Subcutaneous preadipocyte (primary cell): ENCODE data around the gene AHSA1. TPM values are rescaled to one million over a fixed set of nuclear protein-coding genes. Genes with fewer than 3 reads are reported as not detected.

ENCODE experiments used
- small RNA-seq: library from RNA; depleted of rRNA; stranded (forward); fragments of <200 nt; gene quantifications from one replicate; pipeline ENCODE3, GENCODE V24; 2012
- total RNA-seq: library from RNA; depleted of rRNA; stranded (reverse); fragments of >200 nt; gene quantifications from 2 replicates; pipeline ENCODE4 v1.2.3, GENCODE V29; 2012

The AHSA1 gene
- total RNA-seq, result 80.3 and 81.9 TPM in 2 replicates

DNA sequence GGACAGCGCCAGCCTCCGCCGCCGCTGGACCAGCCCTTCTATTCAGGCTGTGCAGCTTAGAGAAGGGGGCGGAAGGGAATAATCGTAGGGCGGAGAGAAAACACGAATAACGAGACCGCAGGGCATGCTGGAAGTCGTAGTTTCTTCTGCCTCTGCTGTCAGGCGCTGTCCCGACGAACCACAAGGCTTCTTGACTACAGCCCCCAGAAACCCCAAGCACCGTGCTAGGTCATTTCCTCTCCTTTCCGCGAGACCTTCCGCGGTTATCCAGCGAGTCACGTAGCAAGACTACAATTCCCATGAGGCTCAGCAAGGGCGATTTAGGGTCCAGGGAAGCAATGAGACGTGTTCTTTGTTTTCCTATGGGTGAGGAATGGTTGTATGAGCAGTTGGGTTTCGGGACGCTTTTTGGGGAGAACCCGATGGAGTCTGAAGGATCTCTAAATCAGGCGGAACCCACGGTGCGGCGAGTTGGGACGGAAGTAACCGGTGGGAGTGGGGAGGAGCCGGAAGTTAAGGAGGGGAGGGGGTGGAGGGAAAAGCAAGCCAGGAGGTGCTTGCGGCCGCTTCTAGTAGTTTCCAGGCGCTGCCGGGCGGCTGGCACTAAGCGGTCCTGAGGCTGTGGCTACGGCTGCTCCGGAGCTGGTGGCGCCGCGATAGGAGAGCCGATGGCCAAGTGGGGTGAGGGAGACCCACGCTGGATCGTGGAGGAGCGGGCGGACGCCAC, at the start of gene AHSA1, which contains the start of gene VIPAS39:
AHSA1 (plus strand) TSS at position 572 of the 727 bp plus-strand sequence; CDS start at position 669, 97 bp downstream.
VIPAS39 (minus strand) TSS at position 80 of the 727 bp plus-strand sequence. CDS start 3,499 bp downstream, outside the sequence.

DNA sequence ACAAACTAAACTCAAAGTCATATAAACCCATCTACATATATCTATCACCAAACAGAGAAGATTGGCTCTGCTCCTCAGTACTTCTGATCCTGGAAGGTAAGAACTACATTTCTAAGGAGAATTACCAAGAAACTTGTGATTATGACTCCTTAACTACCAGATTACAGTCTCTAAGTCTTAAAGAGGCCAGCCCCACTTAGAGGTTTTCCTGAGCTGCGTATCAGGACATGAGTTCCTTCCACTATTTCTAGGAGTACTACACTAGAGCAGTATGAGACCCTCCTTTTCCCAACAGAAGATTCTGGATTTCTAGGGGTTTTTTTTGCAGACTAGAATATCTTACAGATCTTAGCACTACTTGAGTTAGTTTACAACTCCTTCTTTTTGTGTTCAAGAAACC, 34.5 kb upstream of the AHSA1 start, which contains the start of gene NOXRED1:
NOXRED1 (minus strand) TSS at position 101 of the 400 bp plus-strand sequence. CDS start 634 bp downstream, outside the sequence.

DNA sequence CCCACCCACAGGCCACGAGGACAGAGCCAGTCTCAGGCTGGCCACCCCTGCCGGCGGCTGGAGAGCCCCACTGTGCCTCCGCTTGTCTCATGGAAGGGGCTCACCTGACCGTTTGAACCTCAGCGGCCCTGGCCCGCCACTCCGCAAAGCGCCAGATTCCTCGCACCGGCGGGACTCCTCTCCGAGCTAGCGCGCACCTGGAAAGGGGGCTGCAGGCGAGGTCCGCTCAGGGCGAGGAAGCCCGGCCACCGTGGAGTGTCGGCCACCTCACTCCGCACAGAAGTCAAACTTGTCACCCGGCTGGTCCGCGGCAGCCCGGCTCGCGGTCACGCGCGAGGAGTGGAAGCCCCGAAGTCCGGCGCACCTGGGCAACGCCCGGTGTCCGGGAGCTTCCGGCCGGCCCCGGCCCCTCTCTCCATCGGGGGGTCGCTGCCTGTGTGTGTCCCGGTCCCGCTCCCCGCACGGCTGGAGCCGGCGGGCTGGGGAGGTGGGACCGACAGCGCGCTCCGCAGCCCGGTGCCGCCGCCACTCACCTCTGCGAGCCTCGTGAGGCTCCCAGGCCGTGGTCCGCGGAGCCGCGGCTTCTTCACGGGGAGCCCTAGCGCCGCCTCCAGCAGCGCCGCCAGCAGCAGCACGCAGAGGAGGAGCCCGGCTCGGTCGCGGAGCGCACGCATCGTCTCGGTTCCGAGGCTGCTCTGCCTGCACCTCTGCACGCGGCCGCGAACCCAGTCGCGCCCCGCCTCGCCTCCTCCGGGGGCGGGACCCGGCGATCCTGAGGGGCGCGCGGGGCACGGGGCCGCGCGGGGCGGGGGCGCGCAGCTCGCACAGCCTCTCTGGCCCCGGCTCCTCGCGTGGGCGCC, 40.5 kb downstream of the AHSA1 start, which contains the start of gene ISM2:
ISM2 (minus strand) TSS at position 697 of the 860 bp plus-strand sequence; CDS start at position 674, 23 bp downstream.

Small RNAs within 50 kb of the gene (small RNA-seq; reads per million reads assigned to genes)
- not detected for gene RF00404

Other genes starting within 250 kb of the AHSA1 start
- gene NGB, start 186.9 kb upstream of the AHSA1 start, total RNA-seq, result not detected in 2 replicates
- gene POMT2, start 137.2 kb upstream of the AHSA1 start, total RNA-seq, result 13.2 and 17.6 TPM in 2 replicates
- 32.1 and 45.6 TPM in 2 replicates for gene GSTZ1, start 137.1 kb upstream of the AHSA1 start, total RNA-seq
- gene TMED8, start 81.0 kb upstream of the AHSA1 start, total RNA-seq, result 9.2 and 13.7 TPM in 2 replicates
- gene SAMD15, start 80.7 kb upstream of the AHSA1 start, total RNA-seq, result 2.2 and 5.1 TPM in 2 replicates
- 0.20 and 0.37 TPM in 2 replicates for gene NOXRED1, start 34.6 kb upstream of the AHSA1 start, total RNA-seq
- 26.5 and 30.5 TPM in 2 replicates for gene VIPAS39, start 492 bp upstream of the AHSA1 start, total RNA-seq
- gene ISM2, start 40.7 kb downstream of the AHSA1 start, total RNA-seq, result not detected in 2 replicates
- 22.8 and 30.5 TPM in 2 replicates for gene SPTLC2, start 158.5 kb downstream of the AHSA1 start, total RNA-seq
- gene ALKBH1, start 249.9 kb downstream of the AHSA1 start, total RNA-seq, result 10.7 and 10.9 TPM in 2 replicates